Activated CD4-positive, alpha-beta T cell treated with anti-CD3 and anti-CD28 coated beads, Interleukin-2, amount 10 ng/mL, durations not matched to agents 24 days and 14 days (primary cell): ENCODE results near the gene CHST14. TPM values are rescaled to one million over a fixed set of nuclear protein-coding genes. Genes with fewer than 3 reads are reported as not detected.

Experiments used
- DNase-seq: peaks from one replicate; pipeline ENCODE4 v3.0.0; 2022
- H3K27ac Mint-ChIP-seq: one replicate; pipeline ENCODE4 v1.8.0; 2022; ENCODE audit warnings: mild to moderate bottlenecking, mixed read lengths
- H3K27me3 Mint-ChIP-seq: one replicate; pipeline ENCODE4 v1.8.0; 2022; ENCODE audit warnings: mixed read lengths
- H3K36me3 Mint-ChIP-seq: one replicate; pipeline ENCODE4 v1.8.0; 2022; ENCODE audit warnings: low read depth, mild to moderate bottlenecking, mixed read lengths
- H3K4me1 Mint-ChIP-seq: one replicate; pipeline ENCODE4 v1.8.0; 2021; ENCODE audit warnings: mixed read lengths
- H3K4me3 Mint-ChIP-seq: one replicate; pipeline ENCODE4 v1.8.0; 2022; ENCODE audit warnings: mild to moderate bottlenecking, moderate library complexity, mixed read lengths
- H3K9me3 Mint-ChIP-seq: one replicate; pipeline ENCODE4 v1.8.0; 2021; ENCODE audit warnings: mixed read lengths
- intact Hi-C: fragments of 100-400 bp; cut with micrococcal nuclease; formaldehyde crosslinking; loops from one replicate; pipeline ENCODE4 v1.15.1; 2023
- total RNA-seq: library from RNA; stranded (reverse); gene quantifications from 2 replicates; pipeline ENCODE4 v1.2.3, GENCODE V29; 2022

The CHST14 gene
- total RNA-seq, 1 donor from 2014 or later = 9.7 TPM

- no peaks in the 10 kb centered on the region for H3K9me3 Mint-ChIP-seq
Measured at GRCh38 chr15:40461958-40462357, 8.8 kb upstream of the CHST14 start.

GRCh38 chr15:40463279-40463678, 7.5 kb upstream of the CHST14 start:
- Mint-ChIP-seq H3K36me3 (peaks cover 23% of the 10 kb centered on the region), H3K9me3 (no peaks in the 10 kb centered on the region), H3K27me3 (no peaks in the 10 kb centered on the region), H3K27ac (no peak overlapping the region), H3K4me3 (no peak overlapping the region), H3K4me1 (peaks cover 11% of the 10 kb centered on the region)
- intact Hi-C loops = no loop called here
- no peak for DNase-seq

More at GRCh38 chr15:40461958-40462357, 8.8 kb upstream of the CHST14 start:
- Mint-ChIP-seq H3K27ac (no peak overlapping the region), H3K4me3 (no peak overlapping the region), H3K36me3 (peaks cover 23% of the 10 kb centered on the region), H3K4me1 (peaks cover 11% of the 10 kb centered on the region), H3K27me3 (no peaks in the 10 kb centered on the region)
- intact Hi-C loops = no loop called here
- DNase-seq = no peak

- H3K4me3 Mint-ChIP-seq = no peak overlapping the region
- peaks cover 23% of the 10 kb centered on the region for H3K36me3 Mint-ChIP-seq
- H3K27ac Mint-ChIP-seq = no peak overlapping the region
- no peaks in the 10 kb centered on the region for H3K9me3 Mint-ChIP-seq
- intact Hi-C loops = no loop called here
- H3K4me1 Mint-ChIP-seq = peaks cover 11% of the 10 kb centered on the region
- DNase-seq = no peak
- no peaks in the 10 kb centered on the region for H3K27me3 Mint-ChIP-seq
Measured at GRCh38 chr15:40463886-40464545, 6.8 kb upstream of the CHST14 start.

- no peak for DNase-seq
- peaks cover 23% of the 10 kb centered on the region for H3K36me3 Mint-ChIP-seq
- no peaks in the 10 kb centered on the region for H3K27me3 Mint-ChIP-seq
- H3K4me1 Mint-ChIP-seq = peaks cover 13% of the 10 kb centered on the region
- intact Hi-C loops = no loop called here
- no peak overlapping the region for H3K27ac Mint-ChIP-seq
- no peaks in the 10 kb centered on the region for H3K9me3 Mint-ChIP-seq
- H3K4me3 Mint-ChIP-seq = no peak overlapping the region
Measured at GRCh38 chr15:40464595-40465185, 6.1 kb upstream of the CHST14 start.

GRCh38 chr15:40465939-40466338, 4.8 kb upstream of the CHST14 start:
- no peaks in the 10 kb centered on the region for H3K27me3 Mint-ChIP-seq

GRCh38 chr15:40466426-40467260, 4.1 kb upstream of the CHST14 start:
- Mint-ChIP-seq H3K9me3 (no peaks in the 10 kb centered on the region), H3K4me1 (peaks cover 20% of the 10 kb centered on the region), H3K27ac (peak overlapping the region; percentile 46), H3K4me3 (no peak overlapping the region), H3K27me3 (no peaks in the 10 kb centered on the region), H3K36me3 (peaks cover 23% of the 10 kb centered on the region)
- intact Hi-C loops = no loop called here
- DNase-seq = no peak

More at GRCh38 chr15:40465939-40466338, 4.8 kb upstream of the CHST14 start:
- Mint-ChIP-seq H3K36me3 (peaks cover 23% of the 10 kb centered on the region), H3K27ac (no peak overlapping the region), H3K9me3 (no peaks in the 10 kb centered on the region), H3K4me3 (no peak overlapping the region), H3K4me1 (peaks cover 18% of the 10 kb centered on the region)
- intact Hi-C loops = no loop called here
- DNase-seq = no peak

GRCh38 chr15:40467261-40467615, 3.5 kb upstream of the CHST14 start:
- no peak overlapping the region for H3K4me3 Mint-ChIP-seq
- DNase-seq = no peak
- peaks cover 22% of the 10 kb centered on the region for H3K4me1 Mint-ChIP-seq
- H3K27ac Mint-ChIP-seq = no peak overlapping the region
- no peaks in the 10 kb centered on the region for H3K9me3 Mint-ChIP-seq
- no peaks in the 10 kb centered on the region for H3K27me3 Mint-ChIP-seq
- intact Hi-C loops = no loop called here
- peaks cover 23% of the 10 kb centered on the region for H3K36me3 Mint-ChIP-seq

- intact Hi-C loops = no loop called here
- Mint-ChIP-seq H3K27me3 (no peaks in the 10 kb centered on the region), H3K36me3 (peaks cover 17% of the 10 kb centered on the region), H3K27ac (no peak overlapping the region), H3K4me1 (peaks cover 26% of the 10 kb centered on the region), H3K9me3 (no peaks in the 10 kb centered on the region), H3K4me3 (no peak overlapping the region)
- DNase-seq = no peak
Measured at GRCh38 chr15:40468898-40469331, 1.9 kb upstream of the CHST14 start.

- Mint-ChIP-seq H3K27me3 (no peaks in the 10 kb centered on the region), H3K4me1 (peaks cover 26% of the 10 kb centered on the region), H3K4me3 (peak overlapping the region; percentile 44), H3K27ac (peak overlapping the region; percentile 8), H3K9me3 (no peaks in the 10 kb centered on the region), H3K36me3 (peaks cover 17% of the 10 kb centered on the region)
- DNase-seq = no peak
- intact Hi-C loops = loop anchor here (1.0 to 5.0 kb wide), 3 partner anchors 23 to 97 kb away; partner anchors contain the start of genes CCDC32 and RPUSD2
Measured at GRCh38 chr15:40469776-40470390, 901 bp upstream of the CHST14 start.

GRCh38 chr15:40471105-40471807, 472 bp downstream of the CHST14 start:
- Mint-ChIP-seq H3K27me3 (peaks cover 1% of the 10 kb centered on the region), H3K36me3 (peaks cover 6% of the 10 kb centered on the region), H3K4me3 (peak overlapping the region; percentile 90), H3K4me1 (peaks cover 26% of the 10 kb centered on the region), H3K27ac (peak overlapping the region; percentile 83), H3K9me3 (no peaks in the 10 kb centered on the region)
- DNase-seq = no peak
- intact Hi-C loops = loop anchor here (2.0 to 5.0 kb wide), 2 partner anchors 22 to 96 kb away; partner anchors contain the start of genes CCDC32 and RPUSD2

- peak overlapping the region; percentile 90 for H3K4me3 Mint-ChIP-seq
- no peaks in the 10 kb centered on the region for H3K9me3 Mint-ChIP-seq
- peak; percentile 78 for DNase-seq
- H3K27me3 Mint-ChIP-seq = peaks cover 2% of the 10 kb centered on the region
- intact Hi-C loops = loop anchor here (2.0 to 5.0 kb wide), 2 partner anchors 21 to 96 kb away; partner anchors contain the start of genes CCDC32 and RPUSD2
- H3K4me1 Mint-ChIP-seq = peaks cover 22% of the 10 kb centered on the region
- H3K36me3 Mint-ChIP-seq = peaks cover 2% of the 10 kb centered on the region
- peak overlapping the region; percentile 83 for H3K27ac Mint-ChIP-seq
Measured at GRCh38 chr15:40471808-40472150, 995 bp downstream of the CHST14 start.

- Mint-ChIP-seq H3K4me3 (peak overlapping the region; percentile 90), H3K27ac (no peak overlapping the region), H3K9me3 (no peaks in the 10 kb centered on the region), H3K27me3 (peaks cover 7% of the 10 kb centered on the region), H3K4me1 (peaks cover 18% of the 10 kb centered on the region), H3K36me3 (no peaks in the 10 kb centered on the region)
- intact Hi-C loops = loop anchor here (5.0 kb wide), 1 partner anchor 95 kb away; the partner anchor contains the start of genes CCDC32 and RPUSD2
- no peak for DNase-seq
Measured at GRCh38 chr15:40472171-40472727, 1.5 kb downstream of the CHST14 start.

- peaks cover 19% of the 10 kb centered on the region for H3K27me3 Mint-ChIP-seq
- intact Hi-C loops = loop anchor here (5.0 kb wide), 1 partner anchor 93 kb away; the partner anchor contains the start of genes CCDC32 and RPUSD2
- no peaks in the 10 kb centered on the region for H3K36me3 Mint-ChIP-seq
- no peak for DNase-seq
- H3K27ac Mint-ChIP-seq = no peak overlapping the region
- H3K4me3 Mint-ChIP-seq = no peak overlapping the region
- no peaks in the 10 kb centered on the region for H3K9me3 Mint-ChIP-seq
- H3K4me1 Mint-ChIP-seq = peaks cover 14% of the 10 kb centered on the region
Measured at GRCh38 chr15:40474581-40474980, 3.8 kb downstream of the CHST14 start.
